Uterus (tissue), 4 donors: ENCODE data around the gene TJP2. TPM values are rescaled to one million over a fixed set of nuclear protein-coding genes. Genes with fewer than 3 reads are reported as not detected.

Experiments used
- DNase-seq, 2 donors: peaks; one replicate each; pipeline ENCODE4 v3.0.0-alpha.2; 2019 to 2020
- H3K27ac ChIP-seq, 2 donors: fragments of 200-600 bp; sonication (generic); 1 replicate in 1 of 2; 2 replicates in 1 of 2; pipeline ENCODE4 v1.5.1; 2016 to 2018
- H3K27me3 ChIP-seq, 2 donors: fragments of 200-600 bp; sonication (generic); one replicate each; pipeline ENCODE4 v1.5.1; 2018 to 2019; ENCODE audit warnings: control low read depth in 1 of 2
- H3K36me3 ChIP-seq, 2 donors: fragments of 200-600 bp; sonication (generic); one replicate each; pipeline ENCODE4 v1.5.1; 2019; ENCODE audit warnings: control low read depth in 1 of 2
- H3K4me1 ChIP-seq, 2 donors: fragments of 200-600 bp; sonication (generic); one replicate each; pipeline ENCODE4 v1.5.1; 2018 to 2019; ENCODE audit warnings: control low read depth in 1 of 2
- H3K4me3 ChIP-seq, 2 donors: fragments of 200-600 bp; sonication (generic); 1 replicate in 1 of 2; 2 replicates in 1 of 2; pipeline ENCODE4 v1.5.1; 2018 to 2019; ENCODE audit warnings: mild to moderate bottlenecking in 1 of 2
- H3K9me3 ChIP-seq, 2 donors: fragments of 200-600 bp; sonication (generic); one replicate each; pipeline ENCODE4 v1.5.1; 2019; ENCODE audit warnings: control low read depth in 1 of 2
- POLR2A ChIP-seq, 2 donors: fragments of 450-650 bp; IDR thresholded peaks; one replicate each; pipeline ENCODE4 v1.6.1; 2016; ENCODE audit warnings: antibody characterized with exemption in 2 of 2, mild to moderate bottlenecking in 1 of 2, moderate library complexity in 1 of 2
- intact Hi-C: fragments of 100-400 bp; cut with DNase I; formaldehyde crosslinking; loops from one replicate; pipeline ENCODE4 v1.15.1; 2023; ENCODE audit warnings: low total_unique reads
- total RNA-seq, 4 donors: library from RNA; depleted of rRNA in 3 of 4; stranded (reverse); fragments of >200 nt in 3 of 4; gene quantifications; one replicate each; pipeline versions ENCODE4 v1.1.0 to v1.2.4, GENCODE V29; 2014 to 2023
- TF ChIP-seq, protein P1 (sequence below), 4 experiments: fragments of 200-600 bp in 2 of 4; fragments of 450-650 bp in 2 of 4; sonication (generic) in 2 of 4; IDR thresholded peaks; one replicate each; pipeline ENCODE4 v1.5.1; 2016 to 2019; ENCODE audit warnings: antibody characterized with exemption in 4 of 4, mild to moderate bottlenecking in 2 of 4, moderate library complexity in 1 of 4
- donor health status: DM: yes; HTN: yes; CAD: no.

TJP2 gene
- total RNA-seq, 4 donors from 2014 or later = 38.6 to 110 (median 44.7) TPM

DNA sequence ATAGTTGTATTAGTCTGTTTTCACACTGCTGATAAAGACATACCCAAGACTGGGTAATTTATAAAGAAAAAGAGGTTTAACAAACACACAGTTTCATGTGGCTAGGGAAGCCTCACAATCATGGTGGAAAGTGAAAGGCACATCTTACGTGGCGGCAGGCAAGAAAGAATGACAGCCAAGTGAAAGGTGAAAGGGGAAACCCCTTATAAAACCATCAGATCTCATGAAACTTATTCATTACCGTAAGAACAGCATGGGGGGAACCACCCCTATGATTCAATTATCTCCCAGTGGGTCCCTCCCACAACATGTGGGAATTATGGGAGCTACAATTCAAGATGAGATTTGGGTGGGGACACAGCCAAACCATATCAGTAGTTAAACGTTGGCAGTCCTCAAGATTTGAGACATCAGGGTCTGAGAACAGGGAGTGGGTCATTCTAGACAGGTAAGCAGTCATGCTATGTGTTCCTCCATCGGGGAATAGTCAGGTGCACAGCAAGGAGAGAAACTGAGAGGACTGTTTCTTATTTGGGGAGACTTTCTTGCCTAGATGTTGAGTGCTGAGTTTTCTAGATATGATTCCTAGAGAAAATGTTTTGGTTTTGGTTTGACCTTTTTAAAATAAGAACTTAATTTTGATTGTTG lies 105.1 kb downstream of the TJP2 start:
- H3K27me3 ChIP-seq = no peaks in the 10 kb centered on the region
- H3K9me3 ChIP-seq = no peaks in the 10 kb centered on the region
- no peak overlapping the region for H3K27ac ChIP-seq
- H3K4me3 ChIP-seq = no peak overlapping the region
- no peak for DNase-seq
- H3K36me3 ChIP-seq = no peaks in the 10 kb centered on the region
- no peak for TF ChIP-seq POLR2A (IDR thresholded peaks at IDR 0.05)
- TF ChIP-seq, protein P1, sequence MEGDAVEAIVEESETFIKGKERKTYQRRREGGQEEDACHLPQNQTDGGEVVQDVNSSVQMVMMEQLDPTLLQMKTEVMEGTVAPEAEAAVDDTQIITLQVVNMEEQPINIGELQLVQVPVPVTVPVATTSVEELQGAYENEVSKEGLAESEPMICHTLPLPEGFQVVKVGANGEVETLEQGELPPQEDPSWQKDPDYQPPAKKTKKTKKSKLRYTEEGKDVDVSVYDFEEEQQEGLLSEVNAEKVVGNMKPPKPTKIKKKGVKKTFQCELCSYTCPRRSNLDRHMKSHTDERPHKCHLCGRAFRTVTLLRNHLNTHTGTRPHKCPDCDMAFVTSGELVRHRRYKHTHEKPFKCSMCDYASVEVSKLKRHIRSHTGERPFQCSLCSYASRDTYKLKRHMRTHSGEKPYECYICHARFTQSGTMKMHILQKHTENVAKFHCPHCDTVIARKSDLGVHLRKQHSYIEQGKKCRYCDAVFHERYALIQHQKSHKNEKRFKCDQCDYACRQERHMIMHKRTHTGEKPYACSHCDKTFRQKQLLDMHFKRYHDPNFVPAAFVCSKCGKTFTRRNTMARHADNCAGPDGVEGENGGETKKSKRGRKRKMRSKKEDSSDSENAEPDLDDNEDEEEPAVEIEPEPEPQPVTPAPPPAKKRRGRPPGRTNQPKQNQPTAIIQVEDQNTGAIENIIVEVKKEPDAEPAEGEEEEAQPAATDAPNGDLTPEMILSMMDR (IDR thresholded peaks at IDR 0.05) = no peak
- H3K4me1 ChIP-seq = no peaks in the 10 kb centered on the region
- intact Hi-C loops = no loop called here

DNA sequence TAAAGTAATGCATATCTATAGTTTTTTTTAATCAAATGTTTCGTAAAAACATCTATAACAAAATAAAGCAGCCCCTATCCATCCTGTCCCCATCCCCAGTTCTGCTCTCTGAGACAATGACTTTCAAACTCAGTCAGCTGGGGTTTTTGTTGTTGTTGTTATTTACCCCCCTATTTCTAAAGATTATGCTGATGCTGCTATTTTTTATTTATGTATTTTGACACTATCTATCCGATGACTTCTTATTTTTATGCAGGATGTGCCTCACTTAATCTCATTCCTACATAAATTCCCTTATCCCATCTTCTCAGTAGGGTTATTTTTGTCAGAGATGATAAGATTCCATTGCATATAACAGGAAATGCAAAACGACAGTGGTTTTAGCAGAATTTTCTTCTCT lies 105.7 kb downstream of the TJP2 start:
- no peaks in the 10 kb centered on the region for H3K4me1 ChIP-seq
- H3K27ac ChIP-seq = no peak overlapping the region
- no peaks in the 10 kb centered on the region for H3K36me3 ChIP-seq
- no peak overlapping the region for H3K4me3 ChIP-seq
- intact Hi-C loops = no loop called here
- DNase-seq = no peak
- no peak for TF ChIP-seq POLR2A (IDR thresholded peaks at IDR 0.05)
- TF ChIP-seq, protein P1 (IDR thresholded peaks at IDR 0.05) = no peak
- H3K9me3 ChIP-seq = no peaks in the 10 kb centered on the region
- H3K27me3 ChIP-seq = no peaks in the 10 kb centered on the region

DNA sequence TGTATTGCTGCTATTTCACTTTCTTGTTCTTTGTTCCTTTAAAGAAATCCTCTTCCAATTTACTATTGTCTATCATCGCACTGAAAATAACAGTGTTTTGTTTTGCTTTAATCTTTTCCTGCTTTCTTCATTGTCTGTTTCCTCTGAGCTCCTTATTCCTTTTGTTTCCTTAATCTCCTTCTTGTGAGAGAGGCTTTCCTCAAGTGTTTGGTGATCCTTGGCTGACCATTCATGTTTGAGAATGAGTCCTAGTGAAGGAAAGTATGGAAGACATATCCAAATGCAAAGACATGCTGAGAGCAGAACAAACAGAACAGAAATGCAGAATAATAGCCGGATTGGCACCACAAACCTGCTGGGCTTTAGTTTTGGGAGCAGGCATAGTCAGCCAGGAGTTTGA lies 108.9 kb downstream of the TJP2 start:
- H3K9me3 ChIP-seq = no peaks in the 10 kb centered on the region
- no peaks in the 10 kb centered on the region for H3K4me1 ChIP-seq
- no peaks in the 10 kb centered on the region for H3K36me3 ChIP-seq
- H3K27me3 ChIP-seq = no peaks in the 10 kb centered on the region
- DNase-seq = no peak
- H3K27ac ChIP-seq = no peak overlapping the region
- no peak for TF ChIP-seq POLR2A (IDR thresholded peaks at IDR 0.05)
- TF ChIP-seq, protein P1 (IDR thresholded peaks at IDR 0.05) = no peak
- intact Hi-C loops = no loop called here
- no peak overlapping the region for H3K4me3 ChIP-seq

DNA sequence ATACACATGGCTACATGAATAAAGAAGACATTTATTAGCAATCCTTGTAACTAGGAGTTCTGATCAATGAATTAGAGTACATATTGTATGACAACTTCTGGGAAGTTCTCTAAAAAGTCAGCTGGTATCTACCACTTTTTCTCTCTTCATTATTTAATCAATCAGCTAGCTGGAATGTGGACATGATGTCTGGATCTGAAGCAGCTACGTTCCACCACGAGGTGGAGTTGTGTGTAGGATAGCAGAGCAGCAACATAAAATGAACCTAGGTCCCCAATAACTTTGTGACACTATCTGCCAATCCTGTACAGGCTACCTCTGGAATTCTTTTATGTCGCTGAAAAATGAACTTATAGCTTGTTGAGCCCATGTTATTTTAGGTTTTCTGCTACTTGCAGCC lies 118.0 kb downstream of the TJP2 start:
- H3K4me3 ChIP-seq = no peak overlapping the region
- H3K27ac ChIP-seq = no peak overlapping the region
- no peaks in the 10 kb centered on the region for H3K4me1 ChIP-seq
- intact Hi-C loops = no loop called here
- TF ChIP-seq POLR2A (IDR thresholded peaks at IDR 0.05) = no peak
- TF ChIP-seq, protein P1 (IDR thresholded peaks at IDR 0.05) = no peak
- H3K36me3 ChIP-seq = no peaks in the 10 kb centered on the region
- no peaks in the 10 kb centered on the region for H3K9me3 ChIP-seq
- no peaks in the 10 kb centered on the region for H3K27me3 ChIP-seq
- DNase-seq = no peak

DNA sequence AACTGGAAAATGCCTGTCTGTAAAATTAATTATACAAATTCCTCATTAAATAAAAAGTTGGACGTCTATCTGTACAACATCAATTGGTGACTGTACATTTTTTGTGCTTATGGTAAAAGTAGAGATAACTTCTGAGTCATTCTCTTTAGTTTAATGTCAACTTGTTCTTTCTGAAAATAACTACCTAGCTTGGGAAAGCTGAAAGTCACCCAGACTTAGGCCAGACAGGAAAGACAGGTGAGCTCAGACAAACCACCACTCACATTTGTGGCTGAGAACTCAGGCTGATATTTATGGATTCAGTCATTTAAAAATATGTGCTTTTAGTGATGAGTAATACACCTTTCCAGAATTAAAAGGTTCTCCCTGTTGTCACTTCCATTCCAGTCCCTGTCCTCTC lies 119.1 kb downstream of the TJP2 start:
- Histone ChIP-seq H3K27ac (no peak overlapping the region), H3K4me3 (no peak overlapping the region), H3K9me3 (no peaks in the 10 kb centered on the region), H3K4me1 (no peaks in the 10 kb centered on the region), H3K27me3 (no peaks in the 10 kb centered on the region), H3K36me3 (no peaks in the 10 kb centered on the region)
- no peak for DNase-seq
- intact Hi-C loops = no loop called here
- no peak for TF ChIP-seq POLR2A (IDR thresholded peaks at IDR 0.05)
- TF ChIP-seq, protein P1 (IDR thresholded peaks at IDR 0.05) = no peak
